ENCODE results near the gene ZFHX2. TPM values are rescaled to one million over a fixed set of nuclear protein-coding genes. Genes with fewer than 3 reads are reported as not detected.
"Not testable (repeated sequence)": the region's sequence is repeated elsewhere in the genome, so short reads cannot be mapped to it uniquely, and the experiment has no call there.

ZFHX2 gene
- polyA plus RNA-seq, 4 donors: 6.7 to 7.8 (median 6.9) TPM

GRCh38 chr14:23544511-23545447, 6.8 kb downstream of the ZFHX2 start:
- no peak for DNase-seq (ENCODE audit: low read depth in 4 of 4, low spot score in 3 of 4)

DNA sequence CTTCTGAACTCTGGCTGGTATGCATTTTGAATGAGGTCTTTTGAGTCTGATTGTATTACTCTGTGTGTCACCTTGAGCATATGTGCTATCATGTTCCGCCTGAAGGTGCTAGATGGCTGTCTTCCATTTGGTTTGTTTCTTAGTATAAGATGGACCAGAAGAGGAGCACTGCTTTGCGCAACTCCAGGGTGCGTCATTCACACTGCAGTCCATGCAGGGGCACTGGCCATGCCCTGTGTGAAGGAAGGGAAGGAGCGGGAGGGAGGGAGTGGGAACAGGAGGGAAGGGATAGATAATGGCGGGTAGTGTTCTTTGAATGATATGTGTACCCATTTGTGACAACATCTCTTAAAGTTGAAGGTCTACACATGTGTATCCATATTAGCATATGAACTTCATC, 8.2 kb downstream of the ZFHX2 start:
- DNase-seq (ENCODE audit: low read depth in 4 of 4, low spot score in 3 of 4): no peak

DNA sequence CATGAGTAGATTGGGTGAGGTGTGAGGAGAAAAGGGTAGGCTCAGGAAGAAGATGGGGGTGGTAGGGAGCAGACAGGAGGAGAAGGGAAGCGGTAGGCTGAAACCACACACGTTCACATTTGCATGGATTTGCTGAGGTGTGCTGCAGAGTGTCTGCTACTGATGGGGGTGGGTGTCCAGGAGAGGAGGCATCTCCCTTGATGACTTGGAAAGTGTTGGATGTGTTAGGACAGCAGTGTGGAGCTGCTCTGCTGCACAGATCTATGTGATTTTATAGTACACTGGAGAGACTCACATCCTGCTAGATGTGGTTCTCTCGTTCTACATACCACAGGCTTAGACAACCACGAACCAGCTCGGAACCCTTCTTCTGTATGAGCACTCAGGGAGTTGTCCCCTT, 9.3 kb downstream of the ZFHX2 start:
- no peak for DNase-seq (ENCODE audit: low read depth in 4 of 4, low spot score in 3 of 4)

DNA sequence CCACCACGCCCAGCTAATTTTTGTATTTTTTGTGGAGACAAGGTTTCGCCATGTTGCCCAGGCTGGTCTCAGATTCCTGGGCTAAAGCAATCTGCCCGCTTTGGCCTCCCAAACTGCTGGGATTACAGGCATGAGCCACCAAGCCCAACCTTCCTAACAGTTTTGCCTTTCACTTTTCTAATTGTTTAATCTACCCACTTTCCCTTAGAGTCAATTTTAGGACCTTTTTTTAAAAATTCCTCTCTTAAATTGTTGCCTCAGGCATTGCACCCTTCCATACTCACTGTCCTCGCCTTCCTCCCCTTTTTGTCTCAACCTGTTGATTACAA, 11.5 kb downstream of the ZFHX2 start:
- no peak for DNase-seq (ENCODE audit: low read depth in 4 of 4, low spot score in 3 of 4)

DNA sequence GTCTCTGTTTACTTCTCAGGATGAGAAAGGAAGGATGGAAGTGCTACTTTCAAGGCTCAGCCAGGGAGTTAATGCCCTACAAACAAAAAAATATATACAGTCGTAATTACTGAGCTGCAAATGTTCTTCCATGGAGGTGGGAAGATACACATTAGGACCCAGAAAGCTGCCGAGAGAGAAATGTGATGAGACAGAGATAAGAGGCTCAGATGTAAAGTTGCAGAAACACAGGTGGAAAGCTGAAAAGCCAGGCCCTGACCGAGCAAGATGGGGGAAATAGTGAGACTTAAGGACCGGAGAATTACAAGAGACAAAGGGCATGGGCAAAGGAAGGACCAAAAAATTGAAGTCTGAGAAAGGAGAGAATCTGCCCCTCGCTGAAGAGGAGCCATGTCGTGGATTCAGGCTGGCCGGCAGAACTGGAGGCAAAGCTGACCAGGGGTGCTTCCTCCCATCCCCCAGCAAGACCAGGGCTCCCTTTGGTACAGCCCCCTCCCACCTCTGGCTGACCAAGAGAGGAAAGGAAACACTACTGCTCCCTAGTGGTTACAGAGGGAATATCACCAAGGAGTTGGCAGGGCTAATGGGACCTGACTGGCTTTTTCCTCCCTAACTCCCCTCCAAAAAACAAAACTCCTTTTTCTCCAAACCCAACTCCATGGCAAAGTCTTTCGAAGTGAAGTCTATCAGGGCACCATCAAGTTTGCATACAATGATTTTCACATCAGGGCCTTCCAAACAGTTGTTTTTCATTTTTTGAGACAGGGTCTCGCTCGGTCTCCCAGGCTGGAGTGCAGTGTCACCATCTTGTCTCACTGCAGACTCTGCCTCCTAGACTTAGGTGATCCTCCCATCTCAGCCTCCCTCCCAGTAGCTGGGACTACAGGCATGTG, 12.1 kb downstream of the ZFHX2 start:
- peak in 1 of 4 donors; percentile 55 for DNase-seq (ENCODE audit: low read depth in 4 of 4, low spot score in 3 of 4)

DNA sequence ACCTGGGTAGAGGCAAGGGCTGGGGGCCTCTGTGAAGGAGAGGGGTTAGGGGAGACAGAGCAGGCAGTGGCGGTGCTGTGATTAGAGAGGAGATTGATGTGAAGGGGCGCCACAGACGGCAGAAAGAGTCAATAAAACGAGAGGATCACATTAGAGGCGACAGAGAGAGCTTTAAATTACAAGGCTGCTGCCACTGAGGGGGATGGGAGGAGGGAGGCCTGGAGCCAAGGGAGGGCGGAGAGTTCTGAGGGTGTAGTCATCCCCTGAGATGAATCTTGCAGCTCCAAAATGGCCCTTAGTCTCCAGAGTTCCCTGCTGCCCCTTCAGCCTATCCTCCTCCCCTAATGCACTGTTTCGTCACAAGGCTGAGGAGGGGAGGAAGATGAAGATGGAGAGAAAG, 12.8 kb downstream of the ZFHX2 start:
- DNase-seq (ENCODE audit: low read depth in 4 of 4, low spot score in 3 of 4): no peak

- no peak for DNase-seq (ENCODE audit: low read depth in 4 of 4, low spot score in 3 of 4)
Measured at GRCh38 chr14:23538050-23538718, 13.4 kb downstream of the ZFHX2 start.

DNA sequence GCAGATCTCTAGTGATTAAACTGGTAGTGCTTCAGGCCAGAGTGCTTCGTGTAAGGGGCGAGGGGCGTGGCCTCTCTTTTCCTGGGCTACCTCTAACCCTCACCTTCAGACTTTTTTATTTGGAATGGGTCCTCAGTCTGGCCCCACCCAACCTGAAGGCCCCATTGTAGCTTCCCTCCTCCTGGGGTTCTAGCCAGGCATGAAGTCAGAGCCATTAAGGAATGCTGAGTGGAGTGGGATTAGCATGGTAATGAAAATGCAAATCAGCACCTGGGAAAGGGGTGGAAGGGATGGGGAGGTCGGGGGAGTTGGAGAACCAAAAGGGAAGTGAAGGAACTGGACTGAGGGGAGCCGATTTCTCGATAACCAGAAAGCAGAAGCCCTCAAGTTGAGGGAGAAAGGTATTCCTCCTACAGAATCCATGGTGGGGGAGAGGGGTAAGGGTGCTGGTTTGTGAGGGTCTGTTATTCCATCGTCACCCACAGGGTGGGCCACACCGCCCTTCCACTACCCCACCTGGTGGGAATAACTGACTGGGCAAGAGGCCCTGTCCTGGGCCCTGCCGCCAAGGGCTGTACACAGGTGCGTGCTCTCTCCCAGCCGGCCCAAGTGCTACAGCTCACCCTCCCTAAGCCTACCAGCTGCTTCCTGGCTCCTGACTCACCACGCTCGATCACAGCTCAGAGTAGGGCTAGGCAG, 14.1 kb downstream of the ZFHX2 start:
- no peak for DNase-seq (ENCODE audit: low read depth in 4 of 4, low spot score in 3 of 4)

DNA sequence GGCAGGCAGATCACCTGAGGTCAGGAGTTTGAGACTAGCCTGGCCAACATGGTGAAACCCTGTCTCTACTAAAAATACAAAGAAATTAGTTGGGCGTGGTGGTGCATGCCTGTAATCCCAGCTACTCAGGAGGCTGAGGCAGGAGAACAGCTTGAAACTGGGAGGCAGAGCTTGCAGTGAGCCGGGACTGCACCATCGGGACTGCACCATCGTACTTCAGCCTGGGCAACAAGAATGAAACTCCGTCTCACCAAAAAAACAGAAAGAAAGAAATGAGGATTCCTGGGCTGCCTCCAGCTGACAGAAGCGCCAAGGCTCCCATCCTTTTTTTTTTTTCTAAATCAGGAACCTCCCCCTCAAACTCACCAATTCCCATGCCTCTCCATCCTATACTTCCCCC, 14.7 kb downstream of the ZFHX2 start:
- not testable (repeated sequence) for DNase-seq (ENCODE audit: low read depth in 4 of 4, low spot score in 3 of 4)

GRCh38 chr14:23536494-23536893, 15.1 kb downstream of the ZFHX2 start:
- DNase-seq (ENCODE audit: low read depth in 4 of 4, low spot score in 3 of 4): no peak

- DNase-seq (ENCODE audit: low read depth in 4 of 4, low spot score in 3 of 4): no peak
Measured at GRCh38 chr14:23535943-23536342, 15.6 kb downstream of the ZFHX2 start.

DNA sequence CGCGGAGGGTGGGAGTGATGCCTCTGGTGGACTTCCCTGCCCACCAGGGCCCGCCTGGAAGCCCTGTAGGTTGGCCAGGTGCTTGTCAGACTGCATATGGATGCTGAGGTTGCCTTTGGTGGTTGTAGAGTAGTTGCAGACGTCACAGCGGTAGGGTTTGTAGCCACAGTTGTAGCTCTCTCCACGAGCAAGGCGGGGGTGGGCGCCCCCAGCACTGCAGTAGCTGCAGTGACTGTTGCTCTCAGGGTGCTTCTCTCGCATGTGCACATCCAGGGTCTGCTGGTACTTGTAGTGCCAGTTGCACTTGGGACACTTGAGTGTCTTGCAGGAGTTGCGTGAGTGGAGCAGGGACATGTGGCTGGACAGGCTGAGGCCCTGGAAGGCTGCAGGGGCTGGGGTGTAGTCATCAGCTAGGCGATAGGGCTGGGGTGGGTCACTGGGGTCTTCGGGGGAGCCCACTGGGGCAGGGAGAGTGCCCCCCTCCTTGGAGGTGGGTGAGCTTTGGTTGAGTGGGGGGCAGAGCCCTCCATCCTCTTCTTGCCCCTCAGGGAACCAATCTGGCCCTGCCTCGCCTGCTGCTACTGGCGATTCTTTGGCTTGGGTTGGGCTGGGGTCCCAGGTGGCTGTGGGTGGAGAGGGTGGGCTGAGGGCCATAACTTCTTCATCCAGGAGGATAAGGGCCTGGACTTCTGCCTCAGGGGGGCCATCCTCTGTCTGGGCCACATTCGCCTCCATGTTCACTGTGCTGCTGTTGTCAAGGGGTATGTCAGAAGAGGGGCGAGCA, 17.7 kb downstream of the ZFHX2 start:
- DNase-seq (ENCODE audit: low read depth in 4 of 4, low spot score in 3 of 4): no peak

DNA sequence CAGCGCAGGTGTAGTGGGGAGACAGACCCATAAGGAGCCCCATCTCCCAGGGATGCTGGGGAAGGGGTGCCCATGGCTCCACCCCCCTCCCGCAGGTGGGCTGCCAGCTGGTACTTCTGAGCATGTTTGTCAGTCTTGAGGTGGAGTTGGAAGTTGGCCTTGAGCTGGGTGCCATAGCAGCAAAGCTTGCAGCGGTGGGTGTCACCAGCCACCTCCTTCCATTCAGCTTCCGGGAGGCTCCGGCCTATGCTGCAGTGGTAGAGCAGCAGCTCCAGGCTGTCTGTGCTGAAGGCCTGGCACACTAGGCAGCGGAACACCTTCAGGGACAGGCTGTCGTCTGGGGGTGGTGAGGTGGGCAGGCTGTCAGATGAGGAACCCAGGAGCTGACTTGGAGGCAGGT, 18.9 kb downstream of the ZFHX2 start:
- no peak for DNase-seq (ENCODE audit: low read depth in 4 of 4, low spot score in 3 of 4)

DNA sequence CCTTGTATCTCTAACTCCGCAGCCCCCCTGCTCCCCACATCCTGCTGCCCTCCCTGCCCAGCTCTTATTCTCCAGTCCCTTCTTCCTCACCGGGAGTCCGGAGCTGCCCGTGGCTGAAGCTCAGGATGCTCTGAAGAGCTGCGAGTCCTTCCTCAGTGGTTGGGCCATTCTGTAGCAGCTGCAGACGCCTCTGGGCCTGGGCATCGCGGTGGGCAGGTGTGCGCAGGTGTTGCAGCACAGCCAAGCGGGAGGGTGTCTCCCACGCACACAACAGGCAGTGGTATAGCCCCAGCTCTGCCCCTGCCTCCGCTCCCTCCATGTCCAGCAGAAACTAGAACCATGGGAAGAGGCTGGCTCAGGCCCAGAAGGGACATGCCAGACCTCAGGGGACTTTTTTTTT, 20.2 kb downstream of the ZFHX2 start:
- no peak for DNase-seq (ENCODE audit: low read depth in 4 of 4, low spot score in 3 of 4)

- DNase-seq (ENCODE audit: low read depth in 4 of 4, low spot score in 3 of 4): no peak
Measured at GRCh38 chr14:23530375-23531055, 21.1 kb downstream of the ZFHX2 start.

DNA sequence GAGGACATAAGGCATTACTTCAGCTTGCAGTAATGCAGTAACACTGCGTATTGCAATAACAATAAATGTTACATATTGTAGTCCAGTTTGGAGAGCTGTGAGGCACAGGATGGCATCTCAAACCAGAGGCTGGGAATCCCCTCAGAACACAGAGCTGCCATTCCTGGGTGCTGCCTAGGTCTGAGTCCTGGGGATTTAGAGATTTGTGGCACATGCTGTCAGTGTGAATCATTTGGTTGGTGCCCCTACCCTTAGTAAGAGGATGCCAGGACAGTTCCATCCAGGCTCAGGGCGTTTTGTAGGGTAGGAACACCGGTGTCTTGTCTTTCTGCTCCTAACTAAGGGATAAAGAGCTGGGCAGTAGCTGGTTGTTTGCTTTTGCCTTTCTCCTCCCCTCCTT, 22.5 kb downstream of the ZFHX2 start:
- no peak for DNase-seq (ENCODE audit: low read depth in 4 of 4, low spot score in 3 of 4)

- DNase-seq (ENCODE audit: low read depth in 4 of 4, low spot score in 3 of 4): no peak
Measured at GRCh38 chr14:23528555-23528954, 23.0 kb downstream of the ZFHX2 start.

DNA sequence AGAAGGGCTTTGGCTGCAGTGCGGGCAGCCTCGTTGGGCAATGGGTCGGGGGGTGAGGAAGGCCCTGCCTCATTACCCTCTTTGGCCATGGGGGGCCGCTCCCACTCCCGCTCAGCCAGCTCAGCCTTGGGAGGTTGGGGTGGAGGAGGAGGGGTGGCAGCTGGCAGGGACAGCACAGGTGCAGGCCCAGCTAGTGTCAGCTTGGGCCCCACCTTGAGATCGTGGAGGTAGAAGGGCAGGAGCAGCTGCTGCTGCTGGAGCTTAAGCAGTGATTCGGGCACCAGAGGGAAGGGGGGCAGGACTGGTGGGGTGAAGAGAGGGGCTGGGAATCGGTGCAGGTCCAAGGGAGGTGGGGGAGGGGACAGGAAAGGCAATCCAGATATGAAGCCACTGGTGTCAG, 26.0 kb downstream of the ZFHX2 start:
- DNase-seq (ENCODE audit: low read depth in 4 of 4, low spot score in 3 of 4): no peak

DNA sequence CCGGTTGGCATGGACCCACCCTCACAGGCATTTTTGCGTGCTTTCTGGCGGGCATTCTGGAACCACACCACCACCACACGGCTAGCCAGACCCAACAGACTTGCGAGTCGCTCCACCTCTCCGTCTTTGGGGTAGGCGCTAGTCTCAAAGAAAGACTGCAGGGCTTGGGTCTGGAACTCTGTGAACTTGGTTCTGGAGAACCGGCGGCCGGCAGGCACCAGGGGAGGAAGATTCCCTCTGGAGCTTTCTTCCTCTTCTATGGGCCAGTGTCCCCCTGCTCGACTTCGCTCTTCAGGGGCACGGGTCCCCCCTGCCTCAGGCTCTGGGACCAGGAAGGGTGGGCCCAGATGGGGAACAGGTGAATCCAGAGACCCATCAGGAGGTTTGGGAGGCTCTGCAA, 26.6 kb downstream of the ZFHX2 start:
- DNase-seq (ENCODE audit: low read depth in 4 of 4, low spot score in 3 of 4): no peak
